ENCODE results near the gene SLC25A40. TPM values are rescaled to one million over a fixed set of nuclear protein-coding genes. Genes with fewer than 3 reads are reported as not detected.

SLC25A40 gene
- total and polyA plus RNA-seq, 4 donors, result 13.5 to 46.4 (median 30.0) TPM

DNA sequence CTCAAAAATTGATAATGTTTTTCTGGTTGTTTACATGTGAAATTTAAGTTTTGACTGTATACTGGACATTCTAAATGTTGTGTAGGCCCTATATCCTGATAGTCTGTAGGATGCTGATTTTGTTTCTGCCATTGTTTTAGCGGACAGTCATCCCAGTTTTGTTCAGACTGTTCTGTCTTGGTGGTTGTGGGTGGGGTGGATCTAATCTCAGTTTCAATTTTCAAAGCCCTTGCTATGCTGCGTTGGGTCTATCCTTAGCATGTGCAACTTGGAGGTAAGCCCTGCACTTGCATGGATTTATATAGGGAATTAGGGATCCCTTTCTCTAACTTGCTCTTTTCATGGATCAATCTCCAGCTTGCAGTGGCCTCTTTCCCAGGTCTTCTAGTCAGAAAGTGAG, 19.2 kb upstream of the SLC25A40 start:
- Histone ChIP-seq H3K9me3 (ENCODE audit: control insufficient read depth, insufficient read depth, low read length) (no peaks in the 10 kb centered on the region), H3K4me1 (ENCODE audit: control insufficient read depth, insufficient read depth, low read length) (no peaks in the 10 kb centered on the region), H3K4me3 (ENCODE audit: low read depth, low read length) (no peak overlapping the region), H3K27me3 (ENCODE audit: control insufficient read depth, insufficient read depth, low read length) (no peaks in the 10 kb centered on the region), H3K27ac (ENCODE audit: low read depth, low read length) (no peak overlapping the region), H3K36me3 (ENCODE audit: control insufficient read depth, insufficient read depth, low read length) (peaks cover 5% of the 10 kb centered on the region)
- no peak for DNase-seq (ENCODE audit: low read depth in 4 of 6, low spot score in 6 of 6)
- WGBS (ENCODE audit: insufficient coverage), result 86% methylated on average over 1 of the region's 2 CpGs

- DNase-seq (ENCODE audit: low read depth in 4 of 6, low spot score in 6 of 6), result peak in 3 of 6 donors; percentile 12 to 84 (median 62)
- Histone ChIP-seq H3K9me3 (ENCODE audit: control insufficient read depth, insufficient read depth, low read length) (no peaks in the 10 kb centered on the region), H3K4me1 (ENCODE audit: control insufficient read depth, insufficient read depth, low read length) (no peaks in the 10 kb centered on the region), H3K27me3 (ENCODE audit: control insufficient read depth, insufficient read depth, low read length) (no peaks in the 10 kb centered on the region), H3K36me3 (ENCODE audit: control insufficient read depth, insufficient read depth, low read length) (no peaks in the 10 kb centered on the region), H3K27ac (ENCODE audit: low read depth, low read length) (no peak overlapping the region), H3K4me3 (ENCODE audit: low read depth, low read length) (no peak overlapping the region)
Measured at GRCh38 chr7:87886875-87887274, 10.7 kb upstream of the SLC25A40 start.

GRCh38 chr7:87885018-87885417, 8.9 kb upstream of the SLC25A40 start:
- no CpG with 5 or more reads among the region's 2 CpGs for WGBS (ENCODE audit: insufficient coverage)
- Histone ChIP-seq H3K4me1 (ENCODE audit: control insufficient read depth, insufficient read depth, low read length) (no peaks in the 10 kb centered on the region), H3K36me3 (ENCODE audit: control insufficient read depth, insufficient read depth, low read length) (no peaks in the 10 kb centered on the region), H3K27ac (ENCODE audit: low read depth, low read length) (no peak overlapping the region), H3K9me3 (ENCODE audit: control insufficient read depth, insufficient read depth, low read length) (no peaks in the 10 kb centered on the region), H3K4me3 (ENCODE audit: low read depth, low read length) (no peak overlapping the region), H3K27me3 (ENCODE audit: control insufficient read depth, insufficient read depth, low read length) (no peaks in the 10 kb centered on the region)
- DNase-seq (ENCODE audit: low read depth in 4 of 6, low spot score in 6 of 6), result no peak

GRCh38 chr7:87882151-87882937, 6.2 kb upstream of the SLC25A40 start:
- 89% methylated on average over 1 of the region's 4 CpGs for WGBS (ENCODE audit: insufficient coverage)
- H3K27me3 ChIP-seq (ENCODE audit: control insufficient read depth, insufficient read depth, low read length), result no peaks in the 10 kb centered on the region
- no peaks in the 10 kb centered on the region for H3K9me3 ChIP-seq (ENCODE audit: control insufficient read depth, insufficient read depth, low read length)
- no peak for DNase-seq (ENCODE audit: low read depth in 4 of 6, low spot score in 6 of 6)
- H3K4me3 ChIP-seq (ENCODE audit: low read depth, low read length), result no peak overlapping the region
- no peak overlapping the region for H3K27ac ChIP-seq (ENCODE audit: low read depth, low read length)
- H3K36me3 ChIP-seq (ENCODE audit: control insufficient read depth, insufficient read depth, low read length), result no peaks in the 10 kb centered on the region
- no peaks in the 10 kb centered on the region for H3K4me1 ChIP-seq (ENCODE audit: control insufficient read depth, insufficient read depth, low read length)

GRCh38 chr7:87878208-87878735, 2.1 kb upstream of the SLC25A40 start:
- no peak for DNase-seq (ENCODE audit: low read depth in 4 of 6, low spot score in 6 of 6)
- no CpG with 5 or more reads among the region's 3 CpGs for WGBS (ENCODE audit: insufficient coverage)
- no peaks in the 10 kb centered on the region for H3K27me3 ChIP-seq (ENCODE audit: control insufficient read depth, insufficient read depth, low read length)
- no peaks in the 10 kb centered on the region for H3K4me1 ChIP-seq (ENCODE audit: control insufficient read depth, insufficient read depth, low read length)
- no peaks in the 10 kb centered on the region for H3K36me3 ChIP-seq (ENCODE audit: control insufficient read depth, insufficient read depth, low read length)
- no peak overlapping the region for H3K27ac ChIP-seq (ENCODE audit: low read depth, low read length)
- no peak overlapping the region for H3K4me3 ChIP-seq (ENCODE audit: low read depth, low read length)
- H3K9me3 ChIP-seq (ENCODE audit: control insufficient read depth, insufficient read depth, low read length), result no peaks in the 10 kb centered on the region

- H3K4me3 ChIP-seq (ENCODE audit: low read depth, low read length), result peak overlapping the region; percentile 89
- no peaks in the 10 kb centered on the region for H3K9me3 ChIP-seq (ENCODE audit: control insufficient read depth, insufficient read depth, low read length)
- H3K36me3 ChIP-seq (ENCODE audit: control insufficient read depth, insufficient read depth, low read length), result no peaks in the 10 kb centered on the region
- no peaks in the 10 kb centered on the region for H3K27me3 ChIP-seq (ENCODE audit: control insufficient read depth, insufficient read depth, low read length)
- no peaks in the 10 kb centered on the region for H3K4me1 ChIP-seq (ENCODE audit: control insufficient read depth, insufficient read depth, low read length)
- 0% methylated on average over 4 of the region's 10 CpGs for WGBS (ENCODE audit: insufficient coverage)
- peak in 2 of 6 donors; percentile 4 to 8 for DNase-seq (ENCODE audit: low read depth in 4 of 6, low spot score in 6 of 6)
- H3K27ac ChIP-seq (ENCODE audit: low read depth, low read length), result peak overlapping the region; percentile 98
Measured at GRCh38 chr7:87877366-87878040, 1.3 kb upstream of the SLC25A40 start.

DNA sequence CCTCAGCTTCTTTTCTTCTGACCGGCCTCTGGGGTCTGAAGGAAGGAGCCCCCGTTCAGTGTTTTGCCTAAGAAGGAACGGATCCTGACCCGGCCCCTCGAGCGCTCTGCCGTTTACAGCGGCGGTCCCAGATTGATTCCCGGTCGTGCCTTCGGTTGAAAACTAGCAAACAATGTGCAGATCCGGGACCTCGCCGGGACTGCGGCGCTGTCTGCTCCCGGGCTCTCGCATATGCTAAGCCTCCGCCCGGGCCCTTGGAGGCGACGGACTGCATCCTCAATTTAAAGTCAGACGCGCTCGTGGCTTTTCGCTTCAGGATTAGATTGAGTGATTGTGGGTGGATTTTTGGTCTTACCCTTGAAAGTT, 692 bp upstream of the SLC25A40 start:
- H3K4me1 ChIP-seq (ENCODE audit: control insufficient read depth, insufficient read depth, low read length), result no peaks in the 10 kb centered on the region

DNA sequence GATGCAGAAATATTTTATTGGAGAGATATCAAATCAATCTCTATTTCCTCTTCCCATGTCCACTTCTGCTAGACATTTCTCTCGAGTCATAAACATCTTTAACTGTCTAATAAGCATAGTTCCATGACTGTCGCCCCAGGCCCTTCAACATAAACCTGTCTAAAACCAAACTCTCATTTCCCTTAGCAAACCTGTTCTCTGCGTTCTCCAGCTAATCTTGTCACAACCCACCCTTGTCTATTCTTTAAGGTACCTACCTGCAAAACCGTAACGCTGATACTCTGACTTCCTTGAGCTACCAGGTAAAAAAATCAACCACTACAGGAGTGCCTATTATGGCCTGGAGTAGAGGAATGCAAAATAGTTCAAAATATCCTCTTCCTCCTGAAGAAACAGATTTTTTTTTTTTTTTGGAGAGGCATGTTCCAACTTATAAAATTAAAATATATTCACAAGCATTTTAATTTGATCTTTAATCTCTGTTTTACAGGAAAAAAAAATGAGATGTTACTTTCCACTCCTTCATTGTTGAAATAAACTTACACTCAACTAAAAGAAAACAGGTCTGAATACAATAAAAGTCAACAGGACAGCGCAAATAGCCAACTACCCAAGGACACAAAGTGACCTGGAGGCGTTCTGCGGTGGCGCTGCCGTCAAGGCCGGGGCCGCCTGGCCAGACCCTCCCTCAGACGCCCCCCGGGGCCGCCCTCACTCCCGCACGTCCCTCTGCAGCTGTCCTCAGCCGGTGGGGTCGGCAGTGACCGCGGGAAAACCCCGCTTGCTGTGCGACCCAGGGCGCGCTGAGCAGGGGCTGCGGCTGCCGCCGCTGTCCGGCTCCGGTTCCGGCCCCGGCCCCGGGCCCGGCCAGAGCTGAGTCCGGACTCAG, 765 bp downstream of the SLC25A40 start:
- peak in 4 of 6 donors; percentile 1 to 60 (median 24) for DNase-seq (ENCODE audit: low read depth in 4 of 6, low spot score in 6 of 6)
- 2% methylated on average over 33 of the region's 35 CpGs for WGBS (ENCODE audit: insufficient coverage)
- Histone ChIP-seq H3K36me3 (ENCODE audit: control insufficient read depth, insufficient read depth, low read length) (no peaks in the 10 kb centered on the region), H3K9me3 (ENCODE audit: control insufficient read depth, insufficient read depth, low read length) (peaks cover 8% of the 10 kb centered on the region), H3K4me1 (ENCODE audit: control insufficient read depth, insufficient read depth, low read length) (no peaks in the 10 kb centered on the region), H3K27ac (ENCODE audit: low read depth, low read length) (peak overlapping the region; percentile 98), H3K27me3 (ENCODE audit: control insufficient read depth, insufficient read depth, low read length) (no peaks in the 10 kb centered on the region), H3K4me3 (ENCODE audit: low read depth, low read length) (peak overlapping the region; percentile 89)

More for the DNA sequence above, 692 bp upstream of the SLC25A40 start:
- no peaks in the 10 kb centered on the region for H3K9me3 ChIP-seq (ENCODE audit: control insufficient read depth, insufficient read depth, low read length)
- H3K4me3 ChIP-seq (ENCODE audit: low read depth, low read length), result peak overlapping the region; percentile 89
- H3K27me3 ChIP-seq (ENCODE audit: control insufficient read depth, insufficient read depth, low read length), result no peaks in the 10 kb centered on the region
- WGBS (ENCODE audit: insufficient coverage), result 0% methylated on average over 23 of the region's 27 CpGs
- DNase-seq (ENCODE audit: low read depth in 4 of 6, low spot score in 6 of 6), result peak in 5 of 6 donors; percentile 27 to 83 (median 51)
- no peaks in the 10 kb centered on the region for H3K36me3 ChIP-seq (ENCODE audit: control insufficient read depth, insufficient read depth, low read length)
- H3K27ac ChIP-seq (ENCODE audit: low read depth, low read length), result peak overlapping the region; percentile 98

GRCh38 chr7:87874066-87874465, 2.1 kb downstream of the SLC25A40 start:
- DNase-seq (ENCODE audit: low read depth in 4 of 6, low spot score in 6 of 6), result no peak
- 94% methylated on average over 4 of the region's 4 CpGs for WGBS (ENCODE audit: insufficient coverage)
- Histone ChIP-seq H3K4me3 (ENCODE audit: low read depth, low read length) (no peak overlapping the region), H3K36me3 (ENCODE audit: control insufficient read depth, insufficient read depth, low read length) (no peaks in the 10 kb centered on the region), H3K27ac (ENCODE audit: low read depth, low read length) (no peak overlapping the region), H3K4me1 (ENCODE audit: control insufficient read depth, insufficient read depth, low read length) (no peaks in the 10 kb centered on the region), H3K27me3 (ENCODE audit: control insufficient read depth, insufficient read depth, low read length) (no peaks in the 10 kb centered on the region), H3K9me3 (ENCODE audit: control insufficient read depth, insufficient read depth, low read length) (peaks cover 13% of the 10 kb centered on the region)
